Activated CD8-positive, alpha-beta memory T cell treated with anti-CD3 and anti-CD28 coated beads, Interleukin-2, amount 50 U/mL, for 1 hour (primary cell): ENCODE measurements around the gene PAK5.

Experiments used
- DNase-seq: peaks from one replicate; pipeline ENCODE4 v3.0.0-alpha.2; 2020; ENCODE audit errors: extremely low read depth

PAK5 gene

DNA sequence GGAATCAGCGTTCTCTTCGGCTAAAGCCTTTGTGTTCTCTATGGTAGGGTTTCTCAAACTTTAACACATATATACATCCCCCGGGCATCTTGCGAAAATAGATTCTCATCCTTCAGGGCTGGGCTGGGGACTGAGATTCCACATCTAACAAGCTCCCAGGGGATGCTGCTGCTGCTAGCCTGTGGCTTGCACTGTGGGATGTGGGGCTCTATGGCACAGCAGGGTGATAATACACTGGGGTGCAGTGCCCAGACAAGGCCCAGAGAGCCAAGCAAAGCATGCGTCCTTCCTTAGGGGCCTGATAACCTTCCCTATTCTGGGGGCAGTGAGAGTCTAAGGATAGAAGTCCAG, 222.4 kb downstream of the PAK5 start:
- no peak for DNase-seq

GRCh38 chr20:9615766-9616454, 223.0 kb downstream of the PAK5 start:
- DNase-seq: no peak

DNA sequence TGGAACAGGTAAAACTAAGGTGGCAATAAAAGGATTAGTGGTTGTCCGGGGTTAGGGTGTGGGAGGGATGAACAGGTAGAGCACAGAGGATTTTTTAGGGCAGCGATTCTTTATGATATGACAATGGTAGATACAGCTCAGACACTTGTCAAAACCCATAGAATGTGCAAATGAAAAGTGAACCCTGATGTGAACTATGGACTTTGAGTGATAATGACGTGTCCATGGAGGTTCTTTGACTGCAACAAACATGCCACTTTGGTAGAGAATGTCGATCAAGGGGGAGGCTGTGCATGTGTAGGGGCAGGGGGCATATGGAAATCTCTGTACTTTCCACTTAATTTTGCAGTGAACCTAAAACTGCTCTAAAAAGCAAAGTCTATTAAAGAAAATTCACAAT, 223.8 kb downstream of the PAK5 start:
- no peak for DNase-seq

GRCh38 chr20:9613871-9614270, 225.0 kb downstream of the PAK5 start:
- DNase-seq: no peak

DNA sequence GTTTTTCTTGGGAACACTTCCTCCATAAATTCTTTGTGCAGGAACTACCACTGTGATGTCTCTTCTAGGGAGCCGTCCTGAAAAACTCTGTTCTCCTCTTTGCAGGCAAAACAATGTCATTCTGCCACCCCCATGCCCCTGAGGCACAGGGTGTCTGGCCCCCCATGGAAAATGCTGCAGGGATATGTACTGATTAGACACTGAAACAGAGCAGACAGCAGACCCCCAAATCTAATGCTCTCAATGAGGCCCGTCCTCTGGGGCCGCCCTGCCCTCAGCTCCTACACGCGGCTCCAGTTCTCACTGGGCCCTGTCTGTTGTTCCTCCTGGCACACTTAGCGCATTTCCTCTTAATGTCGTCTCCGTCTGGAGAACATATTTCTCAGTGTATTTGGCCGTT, 227.0 kb downstream of the PAK5 start:
- no peak for DNase-seq

- no peak for DNase-seq
Observed at GRCh38 chr20:9610665-9611064, 228.2 kb downstream of the PAK5 start.

- no peak for DNase-seq
Observed at GRCh38 chr20:9609887-9610502, 228.9 kb downstream of the PAK5 start.

- no peak for DNase-seq
Observed at GRCh38 chr20:9608639-9609340, 230.1 kb downstream of the PAK5 start.

DNA sequence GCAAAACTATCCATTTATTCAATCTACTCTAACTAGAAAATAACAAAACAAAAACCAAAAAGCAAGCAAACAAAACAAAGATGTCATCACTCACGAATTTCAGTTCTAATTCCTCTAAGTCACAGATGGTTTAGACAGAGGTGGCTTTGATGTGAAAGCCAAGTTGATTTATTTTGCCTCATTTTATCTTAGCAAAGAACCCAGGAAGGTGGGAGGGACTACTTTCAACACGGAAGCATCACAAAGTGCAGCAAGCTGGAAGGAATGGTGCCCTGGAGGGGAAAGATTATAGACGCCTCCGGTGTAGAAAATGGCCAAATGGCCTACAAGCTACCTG, 236.1 kb downstream of the PAK5 start:
- DNase-seq: no peak

DNA sequence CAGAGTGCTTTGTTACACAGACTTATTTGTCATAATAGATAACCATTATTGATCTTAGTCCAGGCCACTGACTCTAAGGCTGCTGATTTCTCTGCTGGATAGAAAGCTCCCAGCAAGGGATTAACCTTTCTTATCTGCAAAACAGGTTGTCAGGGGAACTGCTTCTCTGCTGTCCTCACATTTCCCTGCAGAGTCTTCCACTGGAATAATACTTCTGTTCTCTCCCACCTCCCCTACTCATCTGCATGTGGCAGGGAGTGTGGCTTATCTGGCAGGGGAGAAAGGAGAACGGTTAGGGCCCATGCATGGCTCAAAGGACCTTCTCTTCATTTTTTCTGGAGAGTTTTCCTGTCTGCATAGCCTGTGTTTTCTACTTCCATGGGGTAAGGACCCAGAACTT, 238.3 kb downstream of the PAK5 start:
- DNase-seq: no peak

GRCh38 chr20:9597547-9597946, 241.3 kb downstream of the PAK5 start:
- no peak for DNase-seq

GRCh38 chr20:9595763-9596162, 243.1 kb downstream of the PAK5 start:
- no peak for DNase-seq

GRCh38 chr20:9594284-9594875, 244.5 kb downstream of the PAK5 start:
- no peak for DNase-seq

DNA sequence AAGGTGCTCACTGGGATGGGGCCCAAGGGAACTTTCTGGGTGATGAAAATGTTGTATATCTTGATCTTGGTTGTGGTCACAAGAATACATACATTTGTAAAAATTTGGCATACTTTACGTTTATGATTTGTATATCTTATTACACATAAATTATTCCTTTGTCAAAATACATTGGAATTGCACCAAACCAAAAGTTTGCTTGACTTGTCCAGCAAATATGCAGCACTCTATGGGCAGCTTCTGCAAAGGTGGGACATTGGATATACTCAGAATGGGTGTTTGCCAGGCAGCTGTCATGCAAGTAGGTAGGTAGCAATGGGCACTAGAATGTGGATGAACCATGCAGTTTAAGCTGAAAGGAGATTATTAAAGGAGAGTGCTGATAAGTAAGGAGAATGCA, 246.5 kb downstream of the PAK5 start:
- DNase-seq: no peak

DNA sequence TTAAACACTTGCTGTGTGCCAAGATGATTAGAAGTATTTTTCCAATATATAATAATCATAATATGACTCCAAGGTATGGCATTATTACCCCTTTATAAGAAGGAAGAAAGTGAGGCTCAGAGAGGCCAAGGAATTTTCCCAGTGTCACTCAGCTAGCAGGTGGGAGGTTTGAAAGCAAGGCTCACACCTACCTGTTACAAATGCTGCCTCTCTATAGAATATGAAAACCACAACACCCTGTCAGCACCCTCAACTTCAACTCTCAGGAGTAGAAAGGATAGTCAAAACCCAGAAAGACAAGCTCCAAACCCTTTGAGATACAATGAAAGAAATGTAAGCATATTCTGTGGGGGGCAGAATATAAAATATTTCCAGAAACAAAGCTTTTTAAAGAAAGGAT, 247.8 kb downstream of the PAK5 start:
- no peak for DNase-seq

DNA sequence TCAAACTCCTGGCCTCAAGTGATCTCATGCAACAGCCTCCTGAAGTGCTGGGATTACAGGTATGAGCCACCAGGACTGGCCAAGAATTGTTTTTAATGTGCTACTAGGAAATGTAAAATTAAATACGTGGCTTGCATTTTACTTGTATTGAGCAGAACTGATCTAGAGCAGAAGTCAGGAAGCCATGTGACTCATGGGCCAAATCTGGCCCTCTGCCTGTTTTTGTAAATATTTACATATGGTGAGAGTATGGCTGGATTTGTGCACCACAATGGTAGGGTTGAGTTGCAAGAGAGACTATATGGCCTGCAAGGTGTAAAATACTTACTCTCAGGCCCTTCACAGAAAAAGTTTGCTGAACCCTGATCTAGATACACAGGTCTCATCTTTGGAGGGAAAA, 248.7 kb downstream of the PAK5 start:
- DNase-seq: no peak

DNA sequence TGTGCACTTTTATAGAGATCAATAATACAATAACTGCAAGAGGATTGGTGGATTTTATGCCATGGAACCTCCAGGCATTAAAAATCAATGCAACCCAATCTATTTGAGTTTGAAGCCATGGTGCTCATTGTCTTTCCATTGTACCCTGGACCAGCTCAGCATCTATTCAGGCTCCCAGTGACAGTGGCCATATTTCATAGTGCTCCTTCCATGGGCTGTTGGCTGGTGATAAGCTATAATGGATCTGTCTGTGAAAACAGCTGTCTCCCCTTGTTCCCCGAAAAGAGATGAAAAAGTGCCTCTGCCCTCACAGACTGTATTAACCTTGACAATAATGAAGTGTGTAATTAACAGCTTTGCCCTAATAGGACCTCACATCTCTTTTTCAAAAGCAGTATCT, 250.2 kb downstream of the PAK5 start:
- no peak for DNase-seq

DNA sequence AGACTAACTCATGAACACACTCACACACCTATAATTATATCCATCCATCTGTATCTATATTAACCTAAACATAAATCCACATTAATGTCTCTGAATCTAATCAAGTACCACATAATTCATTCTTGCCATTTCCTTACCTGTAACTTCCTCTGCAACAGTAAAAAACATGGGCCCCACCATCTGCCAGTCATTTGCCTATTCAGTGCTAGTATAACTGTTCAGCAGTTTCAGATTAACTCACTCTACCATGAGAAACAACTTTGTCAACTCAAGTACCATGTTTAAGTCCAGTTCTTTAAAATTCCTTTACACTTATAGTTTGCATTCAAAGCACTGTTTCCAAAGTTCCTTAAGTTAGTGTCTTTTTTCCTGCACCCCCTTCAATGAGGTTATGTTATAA, 255.7 kb downstream of the PAK5 start:
- no peak for DNase-seq

- DNase-seq: no peak
Observed at GRCh38 chr20:9582137-9582536, 256.7 kb downstream of the PAK5 start.

- no peak for DNase-seq
Observed at GRCh38 chr20:9581509-9581908, 257.4 kb downstream of the PAK5 start.

GRCh38 chr20:9578594-9578993, 260.3 kb downstream of the PAK5 start:
- DNase-seq: no peak

- DNase-seq: no peak
Observed at GRCh38 chr20:9577397-9577796, 261.5 kb downstream of the PAK5 start.

DNA sequence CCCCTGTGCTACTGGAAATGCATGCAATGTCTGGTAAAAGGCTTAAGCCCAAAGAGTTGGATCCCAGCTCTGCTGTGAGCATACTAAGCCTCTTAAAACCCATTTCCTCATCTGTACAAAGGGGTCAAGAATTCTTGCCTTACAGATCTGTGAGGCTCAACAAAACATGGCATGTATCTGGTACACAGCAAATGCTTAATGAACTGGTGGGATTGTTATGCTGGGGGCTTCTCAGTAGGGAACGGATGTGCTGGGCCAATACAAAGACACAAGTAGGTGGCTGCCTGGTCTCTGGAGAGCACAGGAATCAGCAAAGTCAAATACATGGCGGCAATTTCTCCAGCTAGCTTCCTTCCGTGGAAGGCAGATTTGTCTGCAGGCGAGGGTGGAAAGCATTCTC, 262.2 kb downstream of the PAK5 start:
- DNase-seq: no peak
